ENCODE results near the gene REV3L.

REV3L gene

GRCh38 chr6:111278731-111279130 lies 204.3 kb downstream of the REV3L start:
- H3K4me1 ChIP-seq (ENCODE audit: control insufficient read depth, insufficient read depth, low read length), result no peaks in the 10 kb centered on the region
- H3K4me3 ChIP-seq (ENCODE audit: low read depth, low read length), result no peak overlapping the region
- peaks cover 11% of the 10 kb centered on the region for H3K36me3 ChIP-seq (ENCODE audit: control insufficient read depth, insufficient read depth, low read length)
- H3K9me3 ChIP-seq (ENCODE audit: control insufficient read depth, insufficient read depth, low read length), result no peaks in the 10 kb centered on the region
- no peak overlapping the region for H3K9ac ChIP-seq (ENCODE audit: low read depth, low read length)
- no peaks in the 10 kb centered on the region for H3K27me3 ChIP-seq (ENCODE audit: control insufficient read depth, insufficient read depth, low read length)

GRCh38 chr6:111277819-111278218 lies 205.2 kb downstream of the REV3L start:
- peaks cover 7% of the 10 kb centered on the region for H3K36me3 ChIP-seq (ENCODE audit: control insufficient read depth, insufficient read depth, low read length)
- no peaks in the 10 kb centered on the region for H3K27me3 ChIP-seq (ENCODE audit: control insufficient read depth, insufficient read depth, low read length)
- no peak overlapping the region for H3K9ac ChIP-seq (ENCODE audit: low read depth, low read length)
- no peaks in the 10 kb centered on the region for H3K9me3 ChIP-seq (ENCODE audit: control insufficient read depth, insufficient read depth, low read length)
- H3K4me1 ChIP-seq (ENCODE audit: control insufficient read depth, insufficient read depth, low read length), result no peaks in the 10 kb centered on the region
- H3K4me3 ChIP-seq (ENCODE audit: low read depth, low read length), result no peak overlapping the region

DNA sequence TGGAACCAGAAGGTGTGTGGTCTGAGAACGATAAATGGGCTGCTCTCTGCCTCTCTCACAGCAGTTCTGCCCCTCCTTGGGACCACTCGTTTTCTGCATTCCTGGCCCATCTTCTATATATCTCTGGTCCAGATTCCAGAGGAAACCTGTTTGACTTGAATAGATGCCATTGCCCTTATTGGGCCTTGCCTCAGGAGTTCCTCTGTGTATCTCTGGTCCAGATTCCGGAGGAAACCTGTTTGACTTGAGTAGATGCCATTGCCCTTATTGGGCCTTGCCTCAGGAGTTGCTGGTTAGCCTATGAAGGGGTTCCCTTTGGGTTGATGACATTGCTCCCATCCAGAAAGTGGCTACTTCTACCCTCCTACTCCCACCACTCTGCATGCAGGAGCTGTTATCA lies 206.3 kb downstream of the REV3L start:
- no peaks in the 10 kb centered on the region for H3K27me3 ChIP-seq (ENCODE audit: control insufficient read depth, insufficient read depth, low read length)
- no peak overlapping the region for H3K4me3 ChIP-seq (ENCODE audit: low read depth, low read length)
- no peaks in the 10 kb centered on the region for H3K9me3 ChIP-seq (ENCODE audit: control insufficient read depth, insufficient read depth, low read length)
- no peaks in the 10 kb centered on the region for H3K4me1 ChIP-seq (ENCODE audit: control insufficient read depth, insufficient read depth, low read length)
- no peak overlapping the region for H3K9ac ChIP-seq (ENCODE audit: low read depth, low read length)
- H3K36me3 ChIP-seq (ENCODE audit: control insufficient read depth, insufficient read depth, low read length), result peaks cover 7% of the 10 kb centered on the region

- H3K4me1 ChIP-seq (ENCODE audit: control insufficient read depth, insufficient read depth, low read length), result no peaks in the 10 kb centered on the region
- H3K27me3 ChIP-seq (ENCODE audit: control insufficient read depth, insufficient read depth, low read length), result no peaks in the 10 kb centered on the region
- H3K36me3 ChIP-seq (ENCODE audit: control insufficient read depth, insufficient read depth, low read length), result peaks cover 7% of the 10 kb centered on the region
- H3K9ac ChIP-seq (ENCODE audit: low read depth, low read length), result no peak overlapping the region
- no peak overlapping the region for H3K4me3 ChIP-seq (ENCODE audit: low read depth, low read length)
- no peaks in the 10 kb centered on the region for H3K9me3 ChIP-seq (ENCODE audit: control insufficient read depth, insufficient read depth, low read length)
Observed at GRCh38 chr6:111276335-111276734, 206.7 kb downstream of the REV3L start.

- H3K9ac ChIP-seq (ENCODE audit: low read depth, low read length), result no peak overlapping the region
- H3K36me3 ChIP-seq (ENCODE audit: control insufficient read depth, insufficient read depth, low read length), result peaks cover 7% of the 10 kb centered on the region
- H3K4me1 ChIP-seq (ENCODE audit: control insufficient read depth, insufficient read depth, low read length), result no peaks in the 10 kb centered on the region
Observed at GRCh38 chr6:111274593-111275217, 208.3 kb downstream of the REV3L start.

DNA sequence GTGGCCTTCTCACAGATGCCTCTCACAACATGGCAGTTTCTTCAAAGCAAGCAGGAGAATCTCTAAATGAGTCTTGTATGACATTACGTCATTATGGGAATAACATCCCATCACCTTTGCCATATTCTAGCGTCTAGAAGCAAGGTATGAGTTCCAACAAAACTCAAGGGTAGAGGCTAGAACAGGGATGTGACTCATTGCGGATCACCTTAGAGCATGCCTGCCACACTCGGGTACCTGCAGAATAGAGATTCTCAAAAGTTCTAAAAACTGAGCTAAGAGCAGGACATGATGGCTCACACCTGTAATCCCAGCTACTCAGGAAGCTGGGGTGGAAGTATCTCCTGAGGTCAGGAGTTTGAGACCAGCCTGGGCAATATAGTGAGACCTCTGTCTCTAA lies 212.9 kb downstream of the REV3L start:
- Histone ChIP-seq H3K27me3 (ENCODE audit: control insufficient read depth, insufficient read depth, low read length) (no peaks in the 10 kb centered on the region), H3K4me3 (ENCODE audit: low read depth, low read length) (no peak overlapping the region), H3K36me3 (ENCODE audit: control insufficient read depth, insufficient read depth, low read length) (peaks cover 9% of the 10 kb centered on the region), H3K9ac (ENCODE audit: low read depth, low read length) (no peak overlapping the region), H3K4me1 (ENCODE audit: control insufficient read depth, insufficient read depth, low read length) (no peaks in the 10 kb centered on the region), H3K9me3 (ENCODE audit: control insufficient read depth, insufficient read depth, low read length) (no peaks in the 10 kb centered on the region)

More at GRCh38 chr6:111274593-111275217, 208.3 kb downstream of the REV3L start:
- H3K9me3 ChIP-seq (ENCODE audit: control insufficient read depth, insufficient read depth, low read length), result no peaks in the 10 kb centered on the region
- H3K4me3 ChIP-seq (ENCODE audit: low read depth, low read length), result no peak overlapping the region
- no peaks in the 10 kb centered on the region for H3K27me3 ChIP-seq (ENCODE audit: control insufficient read depth, insufficient read depth, low read length)

- H3K4me1 ChIP-seq (ENCODE audit: control insufficient read depth, insufficient read depth, low read length), result no peaks in the 10 kb centered on the region
- H3K4me3 ChIP-seq (ENCODE audit: low read depth, low read length), result no peak overlapping the region
- no peaks in the 10 kb centered on the region for H3K9me3 ChIP-seq (ENCODE audit: control insufficient read depth, insufficient read depth, low read length)
- no peaks in the 10 kb centered on the region for H3K27me3 ChIP-seq (ENCODE audit: control insufficient read depth, insufficient read depth, low read length)
- H3K9ac ChIP-seq (ENCODE audit: low read depth, low read length), result no peak overlapping the region
- peaks cover 9% of the 10 kb centered on the region for H3K36me3 ChIP-seq (ENCODE audit: control insufficient read depth, insufficient read depth, low read length)
Observed at GRCh38 chr6:111269401-111269970, 213.5 kb downstream of the REV3L start.

GRCh38 chr6:111267764-111268333 lies 215.2 kb downstream of the REV3L start:
- H3K4me1 ChIP-seq (ENCODE audit: control insufficient read depth, insufficient read depth, low read length), result no peaks in the 10 kb centered on the region
- H3K9ac ChIP-seq (ENCODE audit: low read depth, low read length), result no peak overlapping the region
- H3K27me3 ChIP-seq (ENCODE audit: control insufficient read depth, insufficient read depth, low read length), result no peaks in the 10 kb centered on the region
- no peaks in the 10 kb centered on the region for H3K9me3 ChIP-seq (ENCODE audit: control insufficient read depth, insufficient read depth, low read length)
- H3K4me3 ChIP-seq (ENCODE audit: low read depth, low read length), result no peak overlapping the region
- peaks cover 13% of the 10 kb centered on the region for H3K36me3 ChIP-seq (ENCODE audit: control insufficient read depth, insufficient read depth, low read length)

- H3K36me3 ChIP-seq (ENCODE audit: control insufficient read depth, insufficient read depth, low read length), result peaks cover 13% of the 10 kb centered on the region
- no peak overlapping the region for H3K4me3 ChIP-seq (ENCODE audit: low read depth, low read length)
- H3K4me1 ChIP-seq (ENCODE audit: control insufficient read depth, insufficient read depth, low read length), result no peaks in the 10 kb centered on the region
- no peaks in the 10 kb centered on the region for H3K9me3 ChIP-seq (ENCODE audit: control insufficient read depth, insufficient read depth, low read length)
- no peaks in the 10 kb centered on the region for H3K27me3 ChIP-seq (ENCODE audit: control insufficient read depth, insufficient read depth, low read length)
- no peak overlapping the region for H3K9ac ChIP-seq (ENCODE audit: low read depth, low read length)
Observed at GRCh38 chr6:111266276-111266675, 216.7 kb downstream of the REV3L start.

DNA sequence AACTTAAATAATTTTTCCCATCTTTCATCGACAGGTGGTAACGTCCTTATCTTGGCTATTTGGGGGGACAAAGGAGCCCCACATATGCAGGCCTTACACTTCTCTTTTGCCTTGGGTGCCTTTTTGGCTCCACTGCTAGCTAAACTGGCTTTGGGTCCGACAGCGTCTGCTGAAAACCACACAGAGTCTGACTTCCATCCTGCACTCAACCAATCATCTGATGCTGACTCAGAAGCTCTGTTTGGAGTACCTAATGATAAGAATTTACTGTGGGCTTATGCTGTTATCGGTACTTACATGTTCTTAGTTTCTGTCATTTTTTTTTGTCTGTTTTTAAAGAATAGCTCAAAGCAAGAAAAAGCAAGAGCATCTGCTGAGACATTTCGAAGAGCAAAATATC lies 217.2 kb downstream of the REV3L start:
- no peaks in the 10 kb centered on the region for H3K27me3 ChIP-seq (ENCODE audit: control insufficient read depth, insufficient read depth, low read length)
- no peak overlapping the region for H3K4me3 ChIP-seq (ENCODE audit: low read depth, low read length)
- peaks cover 13% of the 10 kb centered on the region for H3K36me3 ChIP-seq (ENCODE audit: control insufficient read depth, insufficient read depth, low read length)
- H3K9me3 ChIP-seq (ENCODE audit: control insufficient read depth, insufficient read depth, low read length), result no peaks in the 10 kb centered on the region
- no peaks in the 10 kb centered on the region for H3K4me1 ChIP-seq (ENCODE audit: control insufficient read depth, insufficient read depth, low read length)
- H3K9ac ChIP-seq (ENCODE audit: low read depth, low read length), result no peak overlapping the region

GRCh38 chr6:111263837-111264236 lies 219.2 kb downstream of the REV3L start:
- H3K9me3 ChIP-seq (ENCODE audit: control insufficient read depth, insufficient read depth, low read length), result no peaks in the 10 kb centered on the region
- no peaks in the 10 kb centered on the region for H3K27me3 ChIP-seq (ENCODE audit: control insufficient read depth, insufficient read depth, low read length)
- no peaks in the 10 kb centered on the region for H3K4me1 ChIP-seq (ENCODE audit: control insufficient read depth, insufficient read depth, low read length)
- no peak overlapping the region for H3K4me3 ChIP-seq (ENCODE audit: low read depth, low read length)
- H3K36me3 ChIP-seq (ENCODE audit: control insufficient read depth, insufficient read depth, low read length), result peaks cover 13% of the 10 kb centered on the region
- no peak overlapping the region for H3K9ac ChIP-seq (ENCODE audit: low read depth, low read length)

- H3K4me1 ChIP-seq (ENCODE audit: control insufficient read depth, insufficient read depth, low read length), result peaks cover 10% of the 10 kb centered on the region
- H3K27me3 ChIP-seq (ENCODE audit: control insufficient read depth, insufficient read depth, low read length), result no peaks in the 10 kb centered on the region
- no peak overlapping the region for H3K4me3 ChIP-seq (ENCODE audit: low read depth, low read length)
- H3K9me3 ChIP-seq (ENCODE audit: control insufficient read depth, insufficient read depth, low read length), result no peaks in the 10 kb centered on the region
- peaks cover 4% of the 10 kb centered on the region for H3K36me3 ChIP-seq (ENCODE audit: control insufficient read depth, insufficient read depth, low read length)
- no peak overlapping the region for H3K9ac ChIP-seq (ENCODE audit: low read depth, low read length)
Observed at GRCh38 chr6:111260570-111261298, 222.3 kb downstream of the REV3L start.

Data from iPS-15b (cell line).